OCI-LY1 (cell line): ENCODE data around the gene RAB15.

Experiments used
- H2AFZ ChIP-seq: fragments of 200-600 bp; sonication (generic), shearing (Covaris generic); 2 replicates; pipeline ENCODE4 v1.6.0; 2014; ENCODE audit warnings: antibody characterized with exemption, mild to moderate bottlenecking, low read length
- H3F3A ChIP-seq: fragments of 200-600 bp; sonication (generic), shearing (Covaris generic); 2 replicates; pipeline ENCODE4 v1.6.0; 2014; ENCODE audit warnings: mild to moderate bottlenecking, antibody characterized with exemption, low read length, moderate library complexity; ENCODE audit not compliant: insufficient read depth
- H3K27ac ChIP-seq: fragments of 200-600 bp; sonication (generic); 2 replicates; pipeline ENCODE4 v1.5.1; 2014; ENCODE audit warnings: low read length, mixed run types, mild to moderate bottlenecking, low read depth; ENCODE audit not compliant: poor library complexity, severe bottlenecking
- H3K27me3 ChIP-seq: fragments of 200-600 bp; sonication (generic); 2 replicates; pipeline ENCODE4 v1.6.0; 2014; ENCODE audit warnings: antibody characterized with exemption, mild to moderate bottlenecking, low read length, moderate library complexity; ENCODE audit not compliant: insufficient read depth
- H3K36me3 ChIP-seq: fragments of 200-600 bp; sonication (generic); 2 replicates; pipeline ENCODE4 v1.6.1; 2014; ENCODE audit warnings: mild to moderate bottlenecking, antibody characterized with exemption, low read length, moderate library complexity, mixed read lengths; ENCODE audit not compliant: insufficient read depth
- H3K4me1 ChIP-seq: fragments of 200-600 bp; sonication (generic); 2 replicates; pipeline ENCODE4 v1.5.1; 2014; ENCODE audit warnings: mild to moderate bottlenecking, low read length, moderate library complexity; ENCODE audit not compliant: insufficient read depth, severe bottlenecking
- H3K4me2 ChIP-seq: fragments of 200-600 bp; sonication (generic), shearing (Covaris generic); 2 replicates; pipeline ENCODE4 v1.6.1; 2014; ENCODE audit warnings: low read length
- H3K4me3 ChIP-seq: fragments of 200-600 bp; sonication (generic); 2 replicates; pipeline ENCODE4 v1.5.1; 2014; ENCODE audit warnings: low read length, low read depth, mild to moderate bottlenecking, mixed read lengths; ENCODE audit not compliant: poor library complexity, severe bottlenecking
- H3K79me2 ChIP-seq: fragments of 200-600 bp; shearing (Covaris generic); 2 replicates; pipeline ENCODE4 v1.6.1; 2016; ENCODE audit warnings: mixed run types, low read length, mixed read lengths; ENCODE audit not compliant: insufficient read depth
- H3K9ac ChIP-seq: fragments of 200-600 bp; sonication (generic), shearing (Covaris generic); 2 replicates; pipeline ENCODE4 v1.6.1; 2014; ENCODE audit warnings: mild to moderate bottlenecking, low read length, mixed read lengths
- H3K9me2 ChIP-seq: fragments of 200-600 bp; sonication (generic), shearing (Covaris generic); 2 replicates; pipeline ENCODE4 v1.6.1; 2014; ENCODE audit warnings: low read depth, mild to moderate bottlenecking, low read length, mixed read lengths
- H3K9me3 ChIP-seq: fragments of 200-600 bp; shearing (Covaris generic); 2 replicates; pipeline ENCODE4 v1.6.1; 2014; ENCODE audit warnings: low read length, mixed read lengths
- H4K20me1 ChIP-seq: fragments of 200-600 bp; sonication (generic), shearing (Covaris generic); 2 replicates; pipeline ENCODE4 v1.6.0; 2016; ENCODE audit warnings: mild to moderate bottlenecking, low read length; ENCODE audit not compliant: insufficient read depth
- CTCF ChIP-seq: fragments of 200-600 bp; sonication (generic), shearing (Covaris generic); IDR thresholded peaks from 2 replicates; pipeline ENCODE4 v1.5.1; 2017; ENCODE audit warnings: mild to moderate bottlenecking, antibody characterized with exemption, low read length, moderate library complexity, mixed read lengths
- EZH2 ChIP-seq: fragments of 200-600 bp; sonication (generic), shearing (Covaris generic); IDR thresholded peaks from 2 replicates; pipeline ENCODE4 v1.8.0; 2017; ENCODE audit warnings: borderline replicate concordance, mixed run types, mild to moderate bottlenecking, antibody characterized with exemption, low read length, moderate library complexity, mixed read lengths

RAB15 gene

DNA sequence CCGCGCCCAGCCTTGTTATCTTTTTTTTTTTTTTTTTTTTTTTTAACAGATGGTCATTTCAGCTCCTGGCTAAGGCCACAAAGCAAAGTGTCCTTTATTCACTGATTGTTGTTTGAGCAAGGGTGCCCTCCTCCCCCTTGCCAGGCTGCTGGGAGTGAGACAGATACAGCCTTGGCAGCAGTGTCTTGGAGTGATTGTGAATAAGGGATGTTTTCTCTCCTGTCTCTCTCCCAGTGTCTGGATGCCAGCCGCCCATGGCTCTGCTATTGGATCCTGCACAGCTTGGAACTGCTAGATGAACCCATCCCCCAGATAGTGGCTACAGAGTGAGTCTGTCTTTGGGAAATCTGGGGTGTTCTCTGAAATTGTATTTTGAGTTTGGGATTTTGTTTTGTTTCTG, 43.3 kb upstream of the RAB15 start:
- H3K27ac ChIP-seq = no peak overlapping the region
- H3K4me2 ChIP-seq = no peak overlapping the region
- no peak overlapping the region for H3K4me3 ChIP-seq
- peaks cover 18% of the 10 kb centered on the region for H3K4me1 ChIP-seq
- no peaks in the 10 kb centered on the region for H4K20me1 ChIP-seq
- no peak for TF ChIP-seq CTCF
- no peak for TF ChIP-seq EZH2
- H3K36me3 ChIP-seq = peaks cover 13% of the 10 kb centered on the region; the same call in 1 of the 2 replicates
- no peak overlapping the region for H3K9ac ChIP-seq
- H3K9me2 ChIP-seq = no peaks in the 10 kb centered on the region
- no peaks in the 10 kb centered on the region for H3K79me2 ChIP-seq
- H3F3A ChIP-seq = no peaks in the 10 kb centered on the region
- no peak overlapping the region for H2AFZ ChIP-seq
- H3K27me3 ChIP-seq = no peaks in the 10 kb centered on the region
- H3K9me3 ChIP-seq = no peaks in the 10 kb centered on the region

DNA sequence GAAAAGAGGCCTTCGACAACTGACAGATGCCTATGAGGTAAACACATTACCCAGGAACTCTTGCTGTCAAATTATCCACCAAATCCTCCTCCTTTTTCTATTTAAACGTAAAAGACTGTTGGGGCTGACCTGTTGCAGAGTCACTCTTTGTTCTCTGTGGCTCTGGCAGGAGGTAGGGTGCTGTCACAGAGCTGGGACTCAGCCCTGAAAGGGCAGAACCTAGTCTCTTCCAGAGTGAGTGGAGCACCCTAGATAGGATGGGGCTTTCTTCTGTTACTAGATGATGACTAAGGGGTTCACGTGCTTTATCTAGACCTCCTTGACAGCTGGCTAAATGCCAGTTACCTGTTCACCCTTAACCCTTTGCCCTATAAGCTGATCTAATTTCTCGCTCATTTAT, 40.2 kb upstream of the RAB15 start:
- Histone ChIP-seq H3K36me3 (peaks cover 13% of the 10 kb centered on the region; the same call in 1 of the 2 replicates), H3F3A (no peaks in the 10 kb centered on the region), H3K9me2 (no peaks in the 10 kb centered on the region), H3K27me3 (no peaks in the 10 kb centered on the region), H2AFZ (no peak overlapping the region), H3K4me1 (peaks cover 18% of the 10 kb centered on the region), H3K9ac (no peak overlapping the region), H3K4me3 (no peak overlapping the region), H4K20me1 (no peaks in the 10 kb centered on the region), H3K79me2 (no peaks in the 10 kb centered on the region), H3K9me3 (no peaks in the 10 kb centered on the region), H3K4me2 (no peak overlapping the region), H3K27ac (no peak overlapping the region)
- no peak for TF ChIP-seq EZH2
- TF ChIP-seq CTCF = no peak

- no peaks in the 10 kb centered on the region for H3K27me3 ChIP-seq
- H4K20me1 ChIP-seq = no peaks in the 10 kb centered on the region
- TF ChIP-seq EZH2 (no peak), CTCF (no peak)
- no peak overlapping the region for H2AFZ ChIP-seq
- H3K9ac ChIP-seq = no peak overlapping the region
- peaks cover 18% of the 10 kb centered on the region for H3K4me1 ChIP-seq
- H3K36me3 ChIP-seq = peaks cover 11% of the 10 kb centered on the region; the same call in 1 of the 2 replicates
- H3K9me2 ChIP-seq = no peaks in the 10 kb centered on the region
- no peak overlapping the region for H3K27ac ChIP-seq
- no peak overlapping the region for H3K4me2 ChIP-seq
- no peak overlapping the region for H3K4me3 ChIP-seq
- H3K9me3 ChIP-seq = no peaks in the 10 kb centered on the region
- H3K79me2 ChIP-seq = no peaks in the 10 kb centered on the region
- no peaks in the 10 kb centered on the region for H3F3A ChIP-seq
These were observed 39.4 kb upstream of the RAB15 start for GRCh38 chr14:65011538-65011937.
